Prostate gland (tissue), 2 donors: ENCODE data around the gene WNT11. TPM values are rescaled to one million over a fixed set of nuclear protein-coding genes. Genes with fewer than 3 reads are reported as not detected.

ENCODE experiments used
- DNase-seq: peaks from one replicate; pipeline ENCODE4 v3.0.0-alpha.2; 2019; ENCODE audit warnings: low spot score
- H3K27ac ChIP-seq, 2 donors: fragments of 200-600 bp; sonication (generic); 2 replicates each; pipeline ENCODE4 v1.5.1; 2017 to 2019
- H3K27me3 ChIP-seq: fragments of 200-600 bp; sonication (generic); replicated peaks from 2 replicates; pipeline ENCODE4 v1.5.1; 2019; ENCODE audit not compliant: insufficient read depth
- H3K36me3 ChIP-seq, 2 donors: fragments of 200-600 bp; sonication (generic); 1 replicate in 1 of 2; 2 replicates in 1 of 2; pipeline versions ENCODE4 v1.5.1 to v1.8.1; 2017 to 2019
- H3K4me1 ChIP-seq: fragments of 200-600 bp; sonication (generic); replicated peaks from 2 replicates; pipeline ENCODE4 v1.5.1; 2019
- H3K4me3 ChIP-seq, 2 donors: fragments of 200-600 bp; sonication (generic); 2 replicates each; pipeline ENCODE4 v1.5.1; 2017 to 2019
- H3K9me3 ChIP-seq: fragments of 200-600 bp; sonication (generic); 2 replicates; pipeline ENCODE4 v1.5.1; 2017
- POLR2A ChIP-seq: fragments of 450-650 bp; IDR thresholded peaks from one replicate; pipeline ENCODE4 v1.6.1; 2016; ENCODE audit warnings: antibody characterized with exemption, mild to moderate bottlenecking
- POLR2AphosphoS5 ChIP-seq: sonication (generic); formaldehyde crosslinking; IDR thresholded peaks from one replicate; pipeline ENCODE4 v1.6.1; 2017; ENCODE audit warnings: antibody characterized with exemption
- WGBS: methylation state at CpG from one replicate; pipeline ENCODE4 v1.1.5; 2018; 5-methylcytosine and 5-hydroxymethylcytosine counted together
- intact Hi-C: fragments of 100-400 bp; cut with DNase I; formaldehyde crosslinking; loops from one replicate; pipeline ENCODE4 v1.14.2; 2022
- total RNA-seq, 2 donors: library from RNA; depleted of rRNA; stranded (reverse); fragments of >200 nt; gene quantifications; one replicate each; pipeline ENCODE4 v1.1.0, GENCODE V29; 2016
- TF ChIP-seq, protein P1 (sequence below), 4 experiments: fragments of 200-600 bp in 2 of 4; fragments of 450-650 bp in 2 of 4; sonication (generic) in 2 of 4; IDR thresholded peaks; 1 replicate in 3 of 4; 2 replicates in 1 of 4; pipeline ENCODE4 v1.5.1; 2016 to 2019; ENCODE audit warnings: antibody characterized with exemption in 4 of 4, mild to moderate bottlenecking in 2 of 4, moderate library complexity in 2 of 4

WNT11 gene
- total RNA-seq, 2 donors from 2014 or later: 4.1 to 9.3 TPM

GRCh38 chr11:76173663-76174062, 32.6 kb downstream of the WNT11 start:
- H3K27ac ChIP-seq: no peak overlapping the region
- no peak for DNase-seq
- no peaks in the 10 kb centered on the region for H3K4me1 ChIP-seq
- H3K4me3 ChIP-seq: no peak overlapping the region
- TF ChIP-seq, protein P1, sequence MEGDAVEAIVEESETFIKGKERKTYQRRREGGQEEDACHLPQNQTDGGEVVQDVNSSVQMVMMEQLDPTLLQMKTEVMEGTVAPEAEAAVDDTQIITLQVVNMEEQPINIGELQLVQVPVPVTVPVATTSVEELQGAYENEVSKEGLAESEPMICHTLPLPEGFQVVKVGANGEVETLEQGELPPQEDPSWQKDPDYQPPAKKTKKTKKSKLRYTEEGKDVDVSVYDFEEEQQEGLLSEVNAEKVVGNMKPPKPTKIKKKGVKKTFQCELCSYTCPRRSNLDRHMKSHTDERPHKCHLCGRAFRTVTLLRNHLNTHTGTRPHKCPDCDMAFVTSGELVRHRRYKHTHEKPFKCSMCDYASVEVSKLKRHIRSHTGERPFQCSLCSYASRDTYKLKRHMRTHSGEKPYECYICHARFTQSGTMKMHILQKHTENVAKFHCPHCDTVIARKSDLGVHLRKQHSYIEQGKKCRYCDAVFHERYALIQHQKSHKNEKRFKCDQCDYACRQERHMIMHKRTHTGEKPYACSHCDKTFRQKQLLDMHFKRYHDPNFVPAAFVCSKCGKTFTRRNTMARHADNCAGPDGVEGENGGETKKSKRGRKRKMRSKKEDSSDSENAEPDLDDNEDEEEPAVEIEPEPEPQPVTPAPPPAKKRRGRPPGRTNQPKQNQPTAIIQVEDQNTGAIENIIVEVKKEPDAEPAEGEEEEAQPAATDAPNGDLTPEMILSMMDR (IDR thresholded peaks at IDR 0.05): no peak
- no peak for TF ChIP-seq POLR2AphosphoS5
- no peak for TF ChIP-seq POLR2A
- H3K27me3 ChIP-seq: no peaks in the 10 kb centered on the region
- H3K9me3 ChIP-seq: no peaks in the 10 kb centered on the region
- intact Hi-C loops: no loop called here
- H3K36me3 ChIP-seq: no peaks in the 10 kb centered on the region
- 73% methylated on average over 8 of the region's 8 CpGs for WGBS

DNA sequence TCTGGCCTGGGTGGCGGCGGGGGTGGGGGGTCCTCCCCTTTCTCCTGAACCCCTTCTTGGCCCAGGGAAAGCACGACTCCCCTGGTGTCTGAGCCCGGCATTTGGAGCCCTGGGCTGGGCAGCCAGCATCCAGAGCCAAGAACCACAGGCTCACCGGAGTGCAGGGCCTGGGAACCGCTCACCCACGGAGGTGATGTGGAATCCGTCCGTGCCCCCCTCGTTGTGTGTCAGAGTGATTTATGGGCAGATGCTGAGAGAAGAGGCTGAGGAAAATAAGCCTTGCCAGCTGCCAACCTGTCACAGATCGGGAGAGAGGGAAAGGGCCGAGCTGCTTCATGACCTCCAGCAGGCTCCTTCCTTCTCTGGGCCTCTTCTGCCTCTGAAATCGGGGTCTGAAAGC, 33.7 kb downstream of the WNT11 start:
- no peaks in the 10 kb centered on the region for H3K36me3 ChIP-seq
- no peaks in the 10 kb centered on the region for H3K9me3 ChIP-seq
- no peaks in the 10 kb centered on the region for H3K27me3 ChIP-seq
- no peak overlapping the region for H3K27ac ChIP-seq
- 57% methylated on average over 13 of the region's 13 CpGs for WGBS
- DNase-seq: no peak
- no peaks in the 10 kb centered on the region for H3K4me1 ChIP-seq
- TF ChIP-seq POLR2AphosphoS5 (no peak), POLR2A (no peak)
- TF ChIP-seq, protein P1 (IDR thresholded peaks at IDR 0.05): no peak
- no peak overlapping the region for H3K4me3 ChIP-seq
- intact Hi-C loops: no loop called here

DNA sequence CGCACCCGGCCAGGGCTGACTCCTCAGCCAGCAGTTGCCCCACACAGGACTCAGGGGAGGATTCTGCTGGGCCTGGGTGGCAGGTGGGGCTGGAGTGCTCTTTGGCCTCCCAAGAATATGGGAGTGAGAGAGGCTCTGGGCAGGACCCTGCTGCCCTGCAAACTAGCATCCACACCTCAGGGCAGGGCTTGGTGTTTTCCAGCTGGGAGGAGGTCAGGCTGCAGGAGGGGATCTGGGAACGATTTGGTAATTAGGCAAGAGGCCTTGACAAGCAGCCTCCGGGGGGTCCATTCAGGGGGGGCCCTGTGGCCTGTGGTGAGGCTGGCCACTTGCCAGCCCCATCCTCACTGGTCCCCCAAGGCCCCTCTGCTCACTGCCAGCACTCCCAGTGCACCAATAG, 35.8 kb downstream of the WNT11 start:
- no peak overlapping the region for H3K27ac ChIP-seq
- H3K4me1 ChIP-seq: no peaks in the 10 kb centered on the region
- no peaks in the 10 kb centered on the region for H3K27me3 ChIP-seq
- no peak overlapping the region for H3K4me3 ChIP-seq
- H3K9me3 ChIP-seq: no peaks in the 10 kb centered on the region
- intact Hi-C loops: no loop called here
- no peaks in the 10 kb centered on the region for H3K36me3 ChIP-seq
- 75% methylated on average over 4 of the region's 4 CpGs for WGBS
- no peak for DNase-seq
- TF ChIP-seq, protein P1 (IDR thresholded peaks at IDR 0.05): no peak
- TF ChIP-seq POLR2A (no peak), POLR2AphosphoS5 (no peak)

GRCh38 chr11:76169473-76169896, 36.8 kb downstream of the WNT11 start:
- Histone ChIP-seq H3K36me3 (no peaks in the 10 kb centered on the region), H3K4me1 (no peaks in the 10 kb centered on the region), H3K27ac (no peak overlapping the region), H3K4me3 (no peak overlapping the region), H3K9me3 (no peaks in the 10 kb centered on the region), H3K27me3 (no peaks in the 10 kb centered on the region)
- intact Hi-C loops: no loop called here
- TF ChIP-seq, protein P1 (IDR thresholded peaks at IDR 0.05): no peak
- TF ChIP-seq POLR2AphosphoS5 (no peak), POLR2A (no peak)
- DNase-seq: no peak
- WGBS: 72% methylated on average over 15 of the region's 15 CpGs

DNA sequence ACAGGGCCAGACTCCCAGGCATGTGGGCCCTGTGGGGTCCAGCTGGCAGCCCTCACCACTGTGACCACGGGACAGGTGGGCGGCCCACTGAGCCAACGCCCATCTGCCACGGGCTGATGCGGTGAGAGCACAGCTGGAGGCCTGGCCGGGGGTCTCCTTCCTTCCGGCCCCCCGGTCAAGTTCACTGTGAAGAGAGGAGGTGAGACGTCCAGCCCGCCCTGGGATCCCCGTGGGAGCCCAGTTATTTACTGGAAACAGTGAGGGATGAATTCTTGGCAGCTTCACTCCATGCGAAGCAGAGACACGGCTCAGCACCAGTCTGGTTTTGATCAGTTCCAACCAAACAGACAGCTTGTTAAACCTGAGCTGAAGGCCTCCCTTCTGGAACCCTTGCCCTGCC, 38.7 kb downstream of the WNT11 start:
- 69% methylated on average over 13 of the region's 13 CpGs for WGBS
- no peak for DNase-seq
- TF ChIP-seq, protein P1 (IDR thresholded peaks at IDR 0.05): no peak
- no peak for TF ChIP-seq POLR2AphosphoS5
- Histone ChIP-seq H3K4me3 (no peak overlapping the region), H3K27me3 (no peaks in the 10 kb centered on the region), H3K27ac (no peak overlapping the region), H3K4me1 (no peaks in the 10 kb centered on the region), H3K9me3 (no peaks in the 10 kb centered on the region), H3K36me3 (no peaks in the 10 kb centered on the region)
- intact Hi-C loops: no loop called here
